H9 (cell line): ENCODE data around the gene CDH4. TPM values are rescaled to one million over a fixed set of nuclear protein-coding genes. Genes with fewer than 3 reads are reported as not detected.

ENCODE experiments used
- DNase-seq: peaks from one replicate; pipeline ENCODE4 v3.0.0-alpha.2; 2017
- H2AFZ ChIP-seq: one replicate; pipeline ENCODE4 v1.6.1; 2013; ENCODE audit warnings: mild to moderate bottlenecking, low read length, control low read depth, moderate library complexity
- H2AK5ac ChIP-seq: 2 replicates; pipeline ENCODE4 v1.6.1; 2013; ENCODE audit warnings: low read length, control low read depth, mixed read lengths; ENCODE audit not compliant: insufficient read length
- H2BK120ac ChIP-seq: one replicate; pipeline ENCODE4 v1.6.1; 2013; ENCODE audit warnings: low read depth, mild to moderate bottlenecking, low read length, control low read depth, inconsistent platforms; ENCODE audit not compliant: poor library complexity, severe bottlenecking
- H2BK12ac ChIP-seq: 2 replicates; pipeline ENCODE4 v1.6.1; 2013; ENCODE audit warnings: low read length, control low read depth, mixed read lengths, low read depth; ENCODE audit not compliant: insufficient read length
- H2BK15ac ChIP-seq: 2 replicates; pipeline ENCODE4 v1.6.1; 2013; ENCODE audit warnings: low read depth, low read length, control low read depth
- H2BK20ac ChIP-seq: one replicate; pipeline ENCODE4 v1.6.1; 2013; ENCODE audit warnings: low read depth, mild to moderate bottlenecking, low read length, control low read depth, inconsistent platforms; ENCODE audit not compliant: poor library complexity, severe bottlenecking
- H2BK5ac ChIP-seq: 2 replicates; pipeline ENCODE4 v1.6.1; 2013; ENCODE audit warnings: low read length, control low read depth, mixed read lengths; ENCODE audit not compliant: insufficient read length
- H3K14ac ChIP-seq: 2 replicates; pipeline ENCODE4 v1.6.1; 2013; ENCODE audit warnings: low read length, control low read depth; ENCODE audit not compliant: insufficient read depth
- H3K18ac ChIP-seq: 2 replicates; pipeline ENCODE4 v1.6.1; 2013; ENCODE audit warnings: low read depth, mild to moderate bottlenecking, mixed read lengths, low read length, control low read depth; ENCODE audit not compliant: insufficient read length
- H3K23ac ChIP-seq: 2 replicates; pipeline ENCODE4 v1.6.1; 2013; ENCODE audit warnings: low read length, control low read depth, mixed read lengths, low read depth; ENCODE audit not compliant: insufficient read length
- H3K23me2 ChIP-seq: 2 replicates; pipeline ENCODE4 v1.6.1; 2013; ENCODE audit warnings: low read depth, mild to moderate bottlenecking, mixed read lengths, low read length, control low read depth; ENCODE audit not compliant: insufficient read length, poor library complexity, severe bottlenecking
- H3K27ac ChIP-seq: 2 replicates; pipeline ENCODE4 v1.5.1; 2013; ENCODE audit warnings: low read length, control low read depth, mixed read lengths, low read depth; ENCODE audit not compliant: insufficient read length
- H3K27me3 ChIP-seq: 2 replicates; pipeline ENCODE4 v1.6.1; 2013; ENCODE audit warnings: low read length, control low read depth, inconsistent platforms; ENCODE audit not compliant: insufficient read depth
- H3K4ac ChIP-seq: 2 replicates; pipeline ENCODE4 v1.6.1; 2013; ENCODE audit warnings: low read depth, mild to moderate bottlenecking, control low read depth, inconsistent platforms, low read length, moderate library complexity
- H3K4me1 ChIP-seq: 2 replicates; pipeline ENCODE4 v1.6.1; 2013; ENCODE audit warnings: low read length, control low read depth, inconsistent platforms; ENCODE audit not compliant: insufficient read depth
- H3K4me2 ChIP-seq: 2 replicates; pipeline ENCODE4 v1.6.1; 2013; ENCODE audit warnings: low read length, control low read depth, mixed read lengths; ENCODE audit not compliant: insufficient read length, insufficient read depth
- H3K56ac ChIP-seq: 2 replicates; pipeline ENCODE4 v1.6.1; 2013; ENCODE audit warnings: low read depth, mild to moderate bottlenecking, mixed read lengths, low read length, control low read depth; ENCODE audit not compliant: insufficient read length
- H3K79me1 ChIP-seq: 2 replicates; pipeline ENCODE4 v1.6.1; 2013; ENCODE audit warnings: low read depth, mild to moderate bottlenecking, moderate library complexity, low read length, control low read depth, inconsistent platforms; ENCODE audit not compliant: insufficient read depth, poor library complexity, severe bottlenecking
- H3K79me2 ChIP-seq: 2 replicates; pipeline ENCODE4 v1.6.1; 2013; ENCODE audit warnings: low read length, control low read depth, inconsistent platforms; ENCODE audit not compliant: insufficient read depth
- H3K9ac ChIP-seq: 2 replicates; pipeline ENCODE4 v1.6.1; 2013; ENCODE audit warnings: low read length, control low read depth, mixed read lengths; ENCODE audit not compliant: insufficient read length; ENCODE audit errors: extremely low read depth
- H3K9me3 ChIP-seq: one replicate; pipeline ENCODE4 v1.6.1; 2013; ENCODE audit warnings: low read depth, low read length, inconsistent platforms; ENCODE audit not compliant: control insufficient read depth
- H3T11ph ChIP-seq: one replicate; pipeline ENCODE4 v1.6.1; 2013; ENCODE audit warnings: mild to moderate bottlenecking, low read length, control low read depth, inconsistent platforms
- H4K20me1 ChIP-seq: one replicate; pipeline ENCODE4 v1.6.1; 2013; ENCODE audit not compliant: control insufficient read depth, insufficient read length, insufficient read depth
- H4K5ac ChIP-seq: 2 replicates; pipeline ENCODE4 v1.6.1; 2013; ENCODE audit warnings: low read depth, mild to moderate bottlenecking, mixed read lengths, low read length, control low read depth; ENCODE audit not compliant: insufficient read length
- H4K8ac ChIP-seq: replicated peaks from 2 replicates; pipeline ENCODE4 v1.6.1; 2013; ENCODE audit warnings: low read length, control low read depth, mixed read lengths, low read depth; ENCODE audit not compliant: insufficient read length
- H4K91ac ChIP-seq: 2 replicates; pipeline ENCODE4 v1.6.1; 2013; ENCODE audit warnings: low read depth, mild to moderate bottlenecking, moderate library complexity, mixed read lengths, low read length, control low read depth; ENCODE audit not compliant: insufficient read length
- H3K27ac Mint-ChIP-seq, 3 experiments: 2 replicates in 2 of 3; 3 replicates in 1 of 3; pipeline ENCODE4 v1.8.0; 2020 to 2021; ENCODE audit warnings: mixed read lengths in 3 of 3, mild to moderate bottlenecking in 1 of 3, moderate library complexity in 1 of 3
- H3K27me3 Mint-ChIP-seq: 2 replicates; pipeline ENCODE4 v1.8.0; 2021; ENCODE audit warnings: low read depth, mild to moderate bottlenecking, moderate library complexity, mixed read lengths
- H3K36me3 Mint-ChIP-seq, 3 experiments: 2 replicates in 2 of 3; 3 replicates in 1 of 3; pipeline ENCODE4 v1.8.0; 2020 to 2021; ENCODE audit warnings: low read depth in 3 of 3, mixed read lengths in 3 of 3; ENCODE audit not compliant: insufficient read depth in 1 of 3
- H3K4me1 Mint-ChIP-seq, 2 experiments: 2 replicates each; pipeline ENCODE4 v1.8.0; 2020; ENCODE audit warnings: mixed read lengths in 2 of 2
- H3K4me3 Mint-ChIP-seq, 2 experiments: 2 replicates in 1 of 2; 3 replicates in 1 of 2; pipeline ENCODE4 v1.8.0; 2020 to 2021; ENCODE audit warnings: mild to moderate bottlenecking in 2 of 2, mixed read lengths in 2 of 2, moderate library complexity in 1 of 2
- H3K9me3 Mint-ChIP-seq, 2 experiments: 2 replicates in 1 of 2; 3 replicates in 1 of 2; pipeline ENCODE4 v1.8.0; 2020; ENCODE audit warnings: mild to moderate bottlenecking in 2 of 2, mixed read lengths in 2 of 2, moderate library complexity in 1 of 2
- WGBS: extraction: QIAGEN DNeasy Blood & Tissue Kit; methylation state at CpG from one replicate; pipeline ENCODE4 v1.1.7; 2013; ENCODE audit warnings: missing lambda C conversion rate, low lambda C conversion rate, mixed read lengths; ENCODE audit not compliant: insufficient read length; ENCODE audit errors: extremely low coverage; 5-methylcytosine and 5-hydroxymethylcytosine counted together
- total RNA-seq: library from RNA; stranded (reverse); gene quantifications from 2 replicates; pipeline ENCODE4 v1.2.1, GENCODE V29; 2021
- TF ChIP-seq, protein P1 (sequence below): fragments of 200-600 bp; sonication (generic); conservative IDR thresholded peaks from 3 replicates; pipeline ENCODE4 v1.8.0; 2021; ENCODE audit warnings: antibody characterized with exemption, mild to moderate bottlenecking

CDH4 gene
- total RNA-seq, 1 experiment from 2014 or later = 3.0 TPM

DNA sequence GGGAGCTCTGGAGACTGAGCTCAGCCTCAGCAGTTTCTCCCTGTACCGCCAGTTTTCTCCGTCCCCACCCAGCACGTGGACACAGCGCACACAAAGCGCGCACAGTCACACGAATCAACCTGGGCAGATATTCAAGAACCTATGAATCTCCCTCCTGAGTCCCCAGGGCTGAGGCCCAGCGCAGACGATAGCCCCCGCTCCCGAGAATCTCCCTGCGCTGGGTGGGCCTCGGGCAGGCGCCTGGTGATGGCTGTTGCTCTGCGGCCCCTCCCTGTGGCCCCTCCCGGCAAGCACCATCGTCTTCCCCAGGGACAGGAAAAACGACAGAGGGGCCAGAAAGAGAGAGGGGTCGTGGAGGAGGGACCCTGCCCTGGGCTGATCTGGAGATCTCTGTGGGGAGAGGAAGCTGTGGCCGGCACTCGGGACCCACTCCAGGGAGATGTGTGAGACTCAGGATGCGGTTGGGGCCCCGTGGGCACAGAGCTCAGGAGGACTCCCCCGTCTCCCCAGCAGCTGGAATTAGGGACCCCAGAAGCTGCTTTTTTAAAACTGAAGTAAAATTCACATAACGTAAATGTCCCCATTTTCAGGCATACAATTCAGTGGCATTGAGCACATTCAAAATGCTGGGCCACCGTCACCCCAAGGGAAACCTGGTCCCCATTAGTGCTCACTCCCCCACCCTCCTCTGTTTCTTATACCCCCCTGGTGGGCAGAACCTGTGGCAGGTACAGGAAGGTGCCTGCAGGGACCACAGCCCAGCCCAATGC is 482.9 kb downstream of the CDH4 start:
- no peak overlapping the region for H3K27ac Mint-ChIP-seq
- H3K23me2 ChIP-seq = no peaks in the 10 kb centered on the region
- H3K4me3 Mint-ChIP-seq = no peak overlapping the region

More for the DNA sequence above, 482.9 kb downstream of the CDH4 start:
- H3K27me3 Mint-ChIP-seq = peaks cover 55% of the 10 kb centered on the region
- H3K4me2 ChIP-seq = no peak overlapping the region
- H2AK5ac ChIP-seq = no peak overlapping the region
- H2BK20ac ChIP-seq = no peak overlapping the region
- no peaks in the 10 kb centered on the region; a peak in 1 of 5 replicates for H3K9me3 Mint-ChIP-seq
- H3K36me3 Mint-ChIP-seq = no peaks in the 10 kb centered on the region; a peak in 1 of 7 replicates
- no peaks in the 10 kb centered on the region for H3K79me1 ChIP-seq
- no peak overlapping the region for H2BK5ac ChIP-seq
- no peak overlapping the region for H4K5ac ChIP-seq
- no peak overlapping the region for H3K56ac ChIP-seq
- H4K91ac ChIP-seq = no peak overlapping the region
- no peaks in the 10 kb centered on the region for H3K79me2 ChIP-seq
- no peak overlapping the region for H3T11ph ChIP-seq
- no peak overlapping the region for H2BK15ac ChIP-seq
- no peak overlapping the region for H4K8ac ChIP-seq
- no peak overlapping the region for H3K4ac ChIP-seq
- no peak overlapping the region for H2AFZ ChIP-seq
- H3K27me3 ChIP-seq = peaks cover 2% of the 10 kb centered on the region; the same call in 1 of the 2 replicates
- no peak for DNase-seq
- H3K9me3 ChIP-seq = no peaks in the 10 kb centered on the region
- WGBS = no CpG with 5 or more reads among the region's 26 CpGs
- H3K14ac ChIP-seq = no peak overlapping the region
- no peak overlapping the region for H2BK120ac ChIP-seq
- no peak overlapping the region for H3K27ac ChIP-seq
- no peak overlapping the region for H2BK12ac ChIP-seq
- H3K4me1 ChIP-seq = no peaks in the 10 kb centered on the region
- TF ChIP-seq, protein P1, sequence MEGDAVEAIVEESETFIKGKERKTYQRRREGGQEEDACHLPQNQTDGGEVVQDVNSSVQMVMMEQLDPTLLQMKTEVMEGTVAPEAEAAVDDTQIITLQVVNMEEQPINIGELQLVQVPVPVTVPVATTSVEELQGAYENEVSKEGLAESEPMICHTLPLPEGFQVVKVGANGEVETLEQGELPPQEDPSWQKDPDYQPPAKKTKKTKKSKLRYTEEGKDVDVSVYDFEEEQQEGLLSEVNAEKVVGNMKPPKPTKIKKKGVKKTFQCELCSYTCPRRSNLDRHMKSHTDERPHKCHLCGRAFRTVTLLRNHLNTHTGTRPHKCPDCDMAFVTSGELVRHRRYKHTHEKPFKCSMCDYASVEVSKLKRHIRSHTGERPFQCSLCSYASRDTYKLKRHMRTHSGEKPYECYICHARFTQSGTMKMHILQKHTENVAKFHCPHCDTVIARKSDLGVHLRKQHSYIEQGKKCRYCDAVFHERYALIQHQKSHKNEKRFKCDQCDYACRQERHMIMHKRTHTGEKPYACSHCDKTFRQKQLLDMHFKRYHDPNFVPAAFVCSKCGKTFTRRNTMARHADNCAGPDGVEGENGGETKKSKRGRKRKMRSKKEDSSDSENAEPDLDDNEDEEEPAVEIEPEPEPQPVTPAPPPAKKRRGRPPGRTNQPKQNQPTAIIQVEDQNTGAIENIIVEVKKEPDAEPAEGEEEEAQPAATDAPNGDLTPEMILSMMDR = no peak
- no peak overlapping the region for H3K9ac ChIP-seq
- no peak overlapping the region for H3K23ac ChIP-seq
- H4K20me1 ChIP-seq = no peaks in the 10 kb centered on the region
- no peak overlapping the region for H3K18ac ChIP-seq
- no peaks in the 10 kb centered on the region for H3K4me1 Mint-ChIP-seq
